GM12891 (cell line): ENCODE measurements around the gene DTHD1.

Experiments
- PAX5 ChIP-seq: IDR thresholded peaks from 2 replicates; pipeline ENCODE4 v1.6.1; 2011; ENCODE audit warnings: low read length, moderate library complexity, mild to moderate bottlenecking; ENCODE audit not compliant: insufficient read depth, severe bottlenecking
- POLR2A ChIP-seq: IDR thresholded peaks from 2 replicates; pipeline ENCODE4 v1.6.1; 2011; ENCODE audit warnings: low read depth, low read length, control low read depth
- POLR2AphosphoS5 ChIP-seq: IDR thresholded peaks from 2 replicates; pipeline ENCODE4 v1.6.1; 2011; ENCODE audit warnings: low read depth, low read length, control low read depth
- POU2F2 ChIP-seq: IDR thresholded peaks from 2 replicates; pipeline ENCODE4 v1.6.1; 2011; ENCODE audit warnings: low read depth, mild to moderate bottlenecking, control low read depth, low read length, moderate library complexity
- SPI1 ChIP-seq: IDR thresholded peaks from 2 replicates; pipeline ENCODE4 v1.6.1; 2011; ENCODE audit warnings: low read depth, low read length, control low read depth
- TAF1 ChIP-seq: IDR thresholded peaks from 2 replicates; pipeline ENCODE4 v1.6.1; 2011; ENCODE audit warnings: low read depth, low read length, control low read depth

GRCh38 chr4:36235306-36235705 lies 46.1 kb upstream of the DTHD1 start:
- no peak; the same call in 1 of the 2 replicates for TF ChIP-seq POLR2A
- TF ChIP-seq TAF1 = no peak
- no peak for TF ChIP-seq POLR2AphosphoS5
- no peak for TF ChIP-seq PAX5
- no peak for TF ChIP-seq SPI1
- TF ChIP-seq POU2F2 = no peak
